Neuronal stem cell (in vitro differentiated cells): Measurements from ENCODE around the gene TPP1.

ENCODE experiments used
- DNase-seq: peaks from one replicate; pipeline ENCODE4 v3.0.0-alpha.2; 2013; ENCODE audit warnings: low spot score
- H2AFZ ChIP-seq: one replicate; pipeline ENCODE4 v1.6.1; 2013; ENCODE audit warnings: mild to moderate bottlenecking, low read length, inconsistent platforms
- H2AK5ac ChIP-seq: 2 replicates; pipeline ENCODE4 v1.6.1; 2013; ENCODE audit warnings: low read depth, mild to moderate bottlenecking, inconsistent platforms, low read length, moderate library complexity, mixed read lengths
- H2BK120ac ChIP-seq: 2 replicates; pipeline ENCODE4 v1.6.1; 2013; ENCODE audit warnings: low read depth, mild to moderate bottlenecking, inconsistent platforms, low read length, moderate library complexity, mixed read lengths
- H2BK12ac ChIP-seq: one replicate; pipeline ENCODE4 v1.6.1; 2013; ENCODE audit warnings: low read length, inconsistent platforms
- H2BK15ac ChIP-seq: 2 replicates; pipeline ENCODE4 v1.6.1; 2013; ENCODE audit warnings: mild to moderate bottlenecking, low read length, inconsistent platforms, mixed read lengths
- H2BK5ac ChIP-seq: one replicate; pipeline ENCODE4 v1.6.1; 2013; ENCODE audit warnings: inconsistent platforms, mild to moderate bottlenecking, low read length, moderate library complexity
- H3K14ac ChIP-seq: one replicate; pipeline ENCODE4 v1.6.1; 2013; ENCODE audit warnings: low read length, inconsistent platforms
- H3K18ac ChIP-seq: 2 replicates; pipeline ENCODE4 v1.6.1; 2013; ENCODE audit warnings: low read length, inconsistent platforms
- H3K23ac ChIP-seq: 2 replicates; pipeline ENCODE4 v1.6.1; 2013; ENCODE audit warnings: low read depth, mild to moderate bottlenecking, mixed read lengths, low read length, inconsistent platforms; ENCODE audit not compliant: poor library complexity
- H3K27ac ChIP-seq: replicated peaks from 3 replicates; pipeline ENCODE4 v1.5.1; 2013; ENCODE audit warnings: low read length, inconsistent platforms
- H3K27me3 ChIP-seq, 3 experiments: 2 replicates each; pipeline ENCODE4 v1.6.1; 2013; ENCODE audit warnings: low read length in 3 of 3, mild to moderate bottlenecking in 2 of 3, inconsistent platforms in 1 of 3, low read depth in 1 of 3, mixed read lengths in 1 of 3, moderate library complexity in 1 of 3; ENCODE audit not compliant: control insufficient read depth in 3 of 3, insufficient read depth in 3 of 3
- H3K36me3 ChIP-seq, 2 donors: replicated peaks in 1 of 2; 2 replicates each; pipeline ENCODE4 v1.6.1; 2013; ENCODE audit warnings: low read length in 2 of 2; ENCODE audit not compliant: control insufficient read depth in 2 of 2, insufficient read depth in 2 of 2
- H3K4ac ChIP-seq: 2 replicates; pipeline ENCODE4 v1.6.1; 2013; ENCODE audit warnings: inconsistent platforms, mild to moderate bottlenecking, low read length, moderate library complexity
- H3K4me1 ChIP-seq, 2 donors: 1 replicate in 1 of 2; 2 replicates in 1 of 2; pipeline ENCODE4 v1.6.1; 2013; ENCODE audit warnings: low read length in 2 of 2, low read depth in 1 of 2; ENCODE audit not compliant: control insufficient read depth in 2 of 2, insufficient read depth in 1 of 2
- H3K4me2 ChIP-seq: one replicate; pipeline ENCODE4 v1.6.1; 2013; ENCODE audit warnings: mild to moderate bottlenecking, low read length, inconsistent platforms; ENCODE audit not compliant: insufficient read depth, poor library complexity, severe bottlenecking
- H3K4me3 ChIP-seq, 2 donors: 2 replicates each; pipeline ENCODE4 v1.5.1; 2013; ENCODE audit warnings: low read length in 2 of 2, mild to moderate bottlenecking in 2 of 2, inconsistent platforms in 1 of 2, moderate library complexity in 1 of 2
- H3K79me1 ChIP-seq: one replicate; pipeline ENCODE4 v1.6.1; 2013; ENCODE audit warnings: low read depth, mild to moderate bottlenecking, inconsistent platforms, low read length, moderate library complexity
- H3K9ac ChIP-seq: one replicate; pipeline ENCODE4 v1.6.1; 2013; ENCODE audit warnings: mild to moderate bottlenecking, low read depth, low read length, inconsistent platforms; ENCODE audit not compliant: poor library complexity
- H3K9me3 ChIP-seq, 2 donors: replicated peaks in 1 of 2; 2 replicates each; pipeline versions ENCODE3 to v1.6.1; 2013; ENCODE audit warnings: low read length in 2 of 2, mild to moderate bottlenecking in 2 of 2, inconsistent platforms in 1 of 2, low read depth in 1 of 2, mixed read lengths in 1 of 2, moderate library complexity in 1 of 2; ENCODE audit not compliant: control insufficient read depth in 2 of 2, insufficient read depth in 1 of 2
- H4K8ac ChIP-seq: one replicate; pipeline ENCODE4 v1.6.1; 2013; ENCODE audit warnings: low read depth, mild to moderate bottlenecking, inconsistent platforms, low read length, moderate library complexity
- H4K91ac ChIP-seq: one replicate; pipeline ENCODE4 v1.6.1; 2013; ENCODE audit warnings: low read length, low read depth, mild to moderate bottlenecking, inconsistent platforms; ENCODE audit not compliant: poor library complexity
- WGBS, 2 donors: extraction: QIAGEN DNeasy Blood & Tissue Kit; methylation state at CpG; one replicate each; pipeline ENCODE4 v1.1.7; 2013; ENCODE audit warnings: missing lambda C conversion rate in 2 of 2, mixed read lengths in 1 of 2; ENCODE audit not compliant: insufficient read length in 2 of 2, insufficient replicate concordance in 1 of 2; ENCODE audit errors: extremely low coverage in 2 of 2; 5-methylcytosine and 5-hydroxymethylcytosine counted together

The TPP1 gene

DNA sequence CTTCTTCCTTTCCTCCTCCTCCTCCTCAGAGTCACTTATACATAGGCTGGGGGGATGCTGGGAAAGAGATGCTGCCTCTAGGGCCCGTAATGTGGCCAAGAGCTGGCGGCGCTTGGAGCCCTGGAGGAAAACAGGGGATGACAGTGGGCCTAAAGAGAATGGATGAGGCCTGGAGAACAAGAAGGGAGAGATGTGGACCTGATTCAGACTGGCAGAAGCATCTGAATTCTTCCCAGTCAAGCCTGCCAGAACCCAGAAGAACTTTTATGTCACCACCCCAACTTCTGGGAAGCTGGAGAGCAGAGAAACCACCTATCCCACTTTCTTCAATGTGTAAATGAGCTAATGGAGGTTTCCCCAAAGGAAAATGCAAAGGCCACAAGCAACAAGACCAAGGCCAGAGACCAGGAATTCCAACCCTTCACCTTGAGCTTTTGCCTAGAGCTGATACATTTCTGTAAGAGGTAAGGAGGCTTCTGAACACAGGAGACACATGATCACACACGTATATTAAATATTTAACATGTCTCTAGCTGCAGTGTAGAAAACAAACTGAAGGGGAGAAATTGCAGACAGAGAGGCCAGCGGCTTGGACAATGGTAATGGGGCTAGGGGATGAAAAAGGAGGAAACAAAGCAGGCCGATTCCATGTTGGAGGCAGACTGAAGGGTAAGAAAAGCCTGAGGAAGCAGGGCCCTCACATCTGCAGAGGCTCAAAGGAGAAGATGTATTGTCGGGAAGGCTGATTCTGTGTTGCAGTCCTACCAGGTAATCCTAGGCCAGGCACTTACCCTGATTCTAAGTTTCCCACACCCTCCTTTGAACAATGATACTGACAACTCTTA, 16.9 kb downstream of the TPP1 start:
- no peak for DNase-seq
- H2BK5ac ChIP-seq, result no peak overlapping the region
- H4K91ac ChIP-seq, result no peak overlapping the region
- H2BK12ac ChIP-seq, result no peak overlapping the region
- no peak overlapping the region for H3K4ac ChIP-seq
- peak overlapping the region; percentile 59 for H3K4me2 ChIP-seq
- peaks cover 29 to 57% of the 10 kb centered on the region in 2 donors for H3K36me3 ChIP-seq
- H3K9me3 ChIP-seq, result no peaks in the 10 kb centered on the region
- no CpG with 5 or more reads among the region's 7 CpGs for WGBS, 2 donors
- H2BK120ac ChIP-seq, result no peak overlapping the region
- no peak overlapping the region for H2BK15ac ChIP-seq
- no peak overlapping the region for H3K14ac ChIP-seq
- H3K27me3 ChIP-seq, result no peaks in the 10 kb centered on the region
- H3K79me1 ChIP-seq, result peaks cover 10% of the 10 kb centered on the region
- H3K4me1 ChIP-seq, result peaks cover 13 to 25% of the 10 kb centered on the region in 2 donors
- H3K27ac ChIP-seq, result no peak overlapping the region
- peak overlapping the region; percentile 67 to 85 for H3K4me3 ChIP-seq
- no peak overlapping the region for H4K8ac ChIP-seq
- no peak overlapping the region for H2AFZ ChIP-seq
- H2AK5ac ChIP-seq, result no peak overlapping the region
- H3K9ac ChIP-seq, result peak overlapping the region; percentile 35
- H3K18ac ChIP-seq, result no peak overlapping the region
- H3K23ac ChIP-seq, result no peak overlapping the region

DNA sequence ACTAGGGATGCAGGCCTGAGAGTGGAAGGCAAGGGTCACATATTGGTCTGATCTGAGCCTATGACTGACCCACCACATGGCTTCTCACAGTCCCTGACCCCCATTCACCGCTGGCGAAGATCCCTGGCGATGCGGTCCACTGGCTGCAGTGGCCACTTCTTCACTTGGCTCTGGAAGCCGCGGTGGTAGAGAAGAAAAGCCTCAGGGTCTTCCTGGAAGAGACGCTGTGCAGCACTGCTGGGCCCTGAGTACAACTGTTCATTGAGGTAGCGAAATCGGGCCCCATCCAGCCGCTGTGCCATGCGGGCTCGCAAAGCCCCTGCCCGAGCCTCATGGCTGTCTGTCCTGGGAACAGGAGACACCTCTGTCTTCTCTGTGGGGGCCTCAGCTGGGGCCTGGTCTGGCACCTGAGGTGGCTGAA, 18.2 kb downstream of the TPP1 start:
- no peak overlapping the region for H3K18ac ChIP-seq
- no peak overlapping the region for H2BK12ac ChIP-seq
- H3K4me2 ChIP-seq, result no peak overlapping the region
- WGBS, 2 donors, result no CpG with 5 or more reads among the region's 13 CpGs
- no peak overlapping the region for H3K23ac ChIP-seq
- H3K4me3 ChIP-seq, result peak overlapping the region in 1 of 2 donors; percentile 85
- no peaks in the 10 kb centered on the region for H3K9me3 ChIP-seq
- no peak overlapping the region for H4K8ac ChIP-seq
- no peak overlapping the region for H2BK5ac ChIP-seq
- H3K4ac ChIP-seq, result no peak overlapping the region
- peaks cover 9 to 17% of the 10 kb centered on the region in 2 donors for H3K4me1 ChIP-seq
- DNase-seq, result no peak
- peaks cover 10% of the 10 kb centered on the region for H3K79me1 ChIP-seq
- H4K91ac ChIP-seq, result no peak overlapping the region
- no peak overlapping the region for H3K14ac ChIP-seq
- H2BK15ac ChIP-seq, result no peak overlapping the region
- H3K36me3 ChIP-seq, result peaks cover 31 to 62% of the 10 kb centered on the region in 2 donors
- H3K9ac ChIP-seq, result no peak overlapping the region
- no peak overlapping the region for H2BK120ac ChIP-seq
- no peak overlapping the region for H2AK5ac ChIP-seq
- no peak overlapping the region for H2AFZ ChIP-seq
- H3K27me3 ChIP-seq, result no peaks in the 10 kb centered on the region
- no peak overlapping the region for H3K27ac ChIP-seq

DNA sequence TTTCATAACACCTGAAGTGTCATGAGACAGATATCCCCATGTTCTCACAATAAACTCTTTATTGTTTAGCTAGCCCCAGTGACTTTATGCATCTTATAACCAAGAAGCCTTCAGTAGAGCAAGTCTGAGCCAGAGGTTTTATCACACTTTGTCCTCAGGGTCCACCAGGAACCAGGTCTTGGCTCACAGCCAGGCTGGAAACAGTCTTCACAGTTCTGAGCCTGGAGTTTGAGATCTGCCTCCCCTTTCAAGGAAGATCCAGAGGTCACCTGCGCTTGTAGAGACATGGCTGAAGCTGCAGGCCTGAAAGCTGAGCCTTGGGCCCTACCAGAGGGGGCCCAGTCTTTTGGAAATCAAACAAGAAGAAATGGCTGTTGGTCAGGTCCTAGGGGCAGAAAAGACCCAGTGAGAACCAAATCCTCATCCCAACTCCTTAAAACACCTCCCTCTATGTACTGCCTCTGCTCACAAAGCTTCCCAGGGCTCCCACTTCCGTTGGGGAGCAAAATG, 19.3 kb downstream of the TPP1 start:
- no peak overlapping the region for H2BK5ac ChIP-seq
- no peak overlapping the region for H3K4ac ChIP-seq
- WGBS, 2 donors, result no CpG with 5 or more reads among the region's 2 CpGs
- no peak overlapping the region for H3K9ac ChIP-seq
- H2BK12ac ChIP-seq, result no peak overlapping the region
- H3K4me2 ChIP-seq, result no peak overlapping the region
- H2BK120ac ChIP-seq, result no peak overlapping the region
- no peaks in the 10 kb centered on the region for H3K27me3 ChIP-seq
- H3K9me3 ChIP-seq, result no peaks in the 10 kb centered on the region
- H3K36me3 ChIP-seq, result peaks cover 31 to 67% of the 10 kb centered on the region in 2 donors
- no peak for DNase-seq
- H2BK15ac ChIP-seq, result no peak overlapping the region
- H3K23ac ChIP-seq, result no peak overlapping the region
- H2AK5ac ChIP-seq, result no peak overlapping the region
- no peak overlapping the region for H2AFZ ChIP-seq
- no peak overlapping the region for H3K18ac ChIP-seq
- no peak overlapping the region for H3K14ac ChIP-seq
- peaks cover 10% of the 10 kb centered on the region for H3K79me1 ChIP-seq
- H4K8ac ChIP-seq, result no peak overlapping the region
- peaks cover 8 to 9% of the 10 kb centered on the region in 2 donors for H3K4me1 ChIP-seq
- no peak overlapping the region for H3K27ac ChIP-seq
- no peak overlapping the region for H3K4me3 ChIP-seq
- H4K91ac ChIP-seq, result no peak overlapping the region

- Histone ChIP-seq H2BK120ac (no peak overlapping the region), H3K9ac (no peak overlapping the region), H3K14ac (no peak overlapping the region), H3K18ac (no peak overlapping the region), H3K27ac (no peak overlapping the region), H2AK5ac (no peak overlapping the region), H3K36me3 (peaks cover 31 to 72% of the 10 kb centered on the region in 2 donors), H4K8ac (no peak overlapping the region), H3K23ac (no peak overlapping the region), H2BK5ac (no peak overlapping the region), H3K4me3 (no peak overlapping the region), H4K91ac (no peak overlapping the region), H3K9me3 (no peaks in the 10 kb centered on the region), H2BK12ac (no peak overlapping the region), H3K4me2 (no peak overlapping the region), H3K4me1 (peaks cover 5 to 7% of the 10 kb centered on the region in 2 donors), H2AFZ (no peak overlapping the region), H2BK15ac (no peak overlapping the region), H3K79me1 (peaks cover 10% of the 10 kb centered on the region), H3K4ac (no peak overlapping the region), H3K27me3 (no peaks in the 10 kb centered on the region)
- DNase-seq, result no peak
- no CpG with 5 or more reads among the region's 1 CpG for WGBS, 2 donors
Observed at GRCh38 chr11:6599449-6599848, 19.8 kb downstream of the TPP1 start.
